Measurements from ENCODE around the gene FTO.

Gene FTO

DNA sequence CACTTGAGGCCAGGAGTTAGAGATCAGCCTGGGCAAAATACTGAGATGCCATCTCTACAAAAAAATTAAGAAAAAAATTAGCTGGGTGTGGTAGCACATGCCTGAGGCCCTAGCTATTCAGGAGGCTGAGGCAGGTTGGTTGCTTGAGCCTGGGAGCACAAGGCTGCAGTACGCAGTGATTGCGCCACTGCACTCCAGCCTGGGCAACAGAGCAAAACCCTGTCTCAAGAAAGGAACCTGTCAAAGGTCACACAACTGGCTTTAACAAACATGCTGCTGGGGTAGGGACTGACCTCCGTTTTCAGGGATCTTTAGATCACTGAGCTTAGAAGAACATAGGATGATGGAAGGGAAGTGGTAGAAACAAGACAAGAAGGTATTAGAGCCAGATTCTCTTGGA is 487.6 kb downstream of the FTO start:
- DNase-seq (ENCODE audit: low read depth) = no peak
- TF ChIP-seq, protein P1, sequence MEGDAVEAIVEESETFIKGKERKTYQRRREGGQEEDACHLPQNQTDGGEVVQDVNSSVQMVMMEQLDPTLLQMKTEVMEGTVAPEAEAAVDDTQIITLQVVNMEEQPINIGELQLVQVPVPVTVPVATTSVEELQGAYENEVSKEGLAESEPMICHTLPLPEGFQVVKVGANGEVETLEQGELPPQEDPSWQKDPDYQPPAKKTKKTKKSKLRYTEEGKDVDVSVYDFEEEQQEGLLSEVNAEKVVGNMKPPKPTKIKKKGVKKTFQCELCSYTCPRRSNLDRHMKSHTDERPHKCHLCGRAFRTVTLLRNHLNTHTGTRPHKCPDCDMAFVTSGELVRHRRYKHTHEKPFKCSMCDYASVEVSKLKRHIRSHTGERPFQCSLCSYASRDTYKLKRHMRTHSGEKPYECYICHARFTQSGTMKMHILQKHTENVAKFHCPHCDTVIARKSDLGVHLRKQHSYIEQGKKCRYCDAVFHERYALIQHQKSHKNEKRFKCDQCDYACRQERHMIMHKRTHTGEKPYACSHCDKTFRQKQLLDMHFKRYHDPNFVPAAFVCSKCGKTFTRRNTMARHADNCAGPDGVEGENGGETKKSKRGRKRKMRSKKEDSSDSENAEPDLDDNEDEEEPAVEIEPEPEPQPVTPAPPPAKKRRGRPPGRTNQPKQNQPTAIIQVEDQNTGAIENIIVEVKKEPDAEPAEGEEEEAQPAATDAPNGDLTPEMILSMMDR (IDR thresholded peaks at IDR 0.05; ENCODE audit: control insufficient read depth, insufficient read depth, low read depth, low read length, missing control alignments) = no peak
- no peak overlapping the region for H3K4me3 ChIP-seq (ENCODE audit: control insufficient read depth, low read depth, low read length)

DNA sequence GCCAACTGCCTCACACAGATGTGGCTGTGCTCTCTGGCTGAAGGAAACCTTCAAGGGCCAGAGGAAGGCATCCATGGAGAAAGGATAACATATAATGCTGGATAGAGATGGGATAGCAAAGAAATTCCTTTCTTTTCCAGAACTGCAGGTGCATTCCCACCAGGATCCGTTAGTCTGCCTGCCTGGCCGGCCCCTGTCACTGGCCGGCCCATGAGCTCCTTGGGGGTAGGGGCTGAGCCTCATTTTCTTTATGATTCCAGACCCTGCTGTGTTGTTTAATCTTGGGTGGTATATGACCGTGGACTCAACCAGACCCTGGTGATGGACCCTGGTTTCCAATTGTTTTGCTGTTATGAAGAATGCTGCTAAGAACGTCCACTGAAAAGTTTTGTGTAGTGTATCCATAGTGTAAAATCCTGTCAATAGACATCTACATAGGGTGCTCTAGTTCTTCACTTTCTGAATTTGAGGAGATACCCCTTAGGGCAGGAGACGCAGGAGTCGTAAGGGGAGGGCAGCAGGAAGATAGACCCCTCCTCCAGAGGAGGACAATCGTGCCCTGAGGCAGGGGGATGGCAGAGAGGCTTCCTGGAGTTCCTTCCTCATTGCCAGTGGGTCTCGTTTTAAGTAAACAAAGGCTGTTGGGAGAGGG is 489.2 kb downstream of the FTO start:
- DNase-seq (ENCODE audit: low read depth) = no peak
- H3K4me3 ChIP-seq (ENCODE audit: control insufficient read depth, low read depth, low read length) = no peak overlapping the region
- TF ChIP-seq, protein P1 (IDR thresholded peaks at IDR 0.05; ENCODE audit: control insufficient read depth, insufficient read depth, low read depth, low read length, missing control alignments) = no peak

DNA sequence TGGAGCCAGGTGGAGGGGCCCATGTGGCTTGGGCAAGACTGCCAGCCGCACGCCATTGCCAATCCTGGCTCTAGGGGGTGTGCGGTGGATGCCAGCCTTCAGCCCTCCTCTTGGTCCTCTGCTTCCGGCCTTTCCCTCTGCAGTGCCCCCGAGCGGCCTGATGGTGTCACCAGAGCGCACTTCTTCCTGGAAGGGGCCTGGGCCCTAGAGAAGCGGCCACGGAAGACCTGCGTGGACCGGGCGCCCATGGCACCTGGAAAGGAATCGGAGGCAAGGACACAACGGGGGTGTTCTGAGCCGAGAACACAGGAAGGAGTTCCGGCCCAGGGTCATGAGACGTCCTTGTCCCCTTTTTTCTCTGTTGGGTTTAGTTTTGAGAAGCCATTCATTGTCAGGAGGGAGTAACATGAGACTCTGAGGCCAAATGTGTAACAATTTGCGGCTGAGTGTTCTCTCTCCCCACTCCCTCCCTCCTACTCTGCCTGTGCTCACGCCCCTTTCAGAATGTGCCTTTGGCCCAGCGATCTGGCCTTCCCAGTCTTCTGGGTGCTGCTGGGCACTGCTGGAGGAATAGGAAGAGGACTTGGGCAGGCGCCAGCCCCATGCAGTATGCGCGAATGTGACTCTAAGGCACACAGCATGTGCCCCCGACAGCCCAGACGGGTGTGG is 489.8 kb downstream of the FTO start:
- no peak overlapping the region for H3K4me3 ChIP-seq (ENCODE audit: control insufficient read depth, low read depth, low read length)
- TF ChIP-seq, protein P1 (IDR thresholded peaks at IDR 0.05; ENCODE audit: control insufficient read depth, insufficient read depth, low read depth, low read length, missing control alignments) = peak; percentile 96
- DNase-seq (ENCODE audit: low read depth) = peak; percentile 5

DNA sequence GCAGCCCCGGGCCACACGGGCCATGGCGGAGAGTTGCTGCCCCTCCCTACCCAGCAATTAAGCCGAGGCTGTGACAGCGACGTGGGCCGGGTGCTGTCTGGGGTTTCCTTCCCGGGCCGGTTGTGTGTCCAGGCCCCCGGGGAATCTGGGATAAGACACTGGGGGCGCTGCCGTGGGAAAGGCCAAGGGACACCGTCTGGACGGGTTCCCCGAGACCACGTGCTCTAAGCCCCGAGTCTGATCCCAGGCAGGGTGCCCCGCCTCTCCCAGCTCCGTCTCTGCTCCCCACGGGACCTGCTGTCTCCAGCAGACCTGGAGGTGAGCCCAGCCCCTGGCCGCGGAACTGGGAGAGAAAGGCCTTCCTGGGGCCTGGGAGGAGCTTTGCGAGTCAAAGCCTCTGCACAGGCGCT is 490.4 kb downstream of the FTO start:
- no peak overlapping the region; the same call in 1 of the 2 replicates for H3K4me3 ChIP-seq (ENCODE audit: control insufficient read depth, low read depth, low read length)
- TF ChIP-seq, protein P1 (IDR thresholded peaks at IDR 0.05; ENCODE audit: control insufficient read depth, insufficient read depth, low read depth, low read length, missing control alignments) = no peak
- DNase-seq (ENCODE audit: low read depth) = no peak

DNA sequence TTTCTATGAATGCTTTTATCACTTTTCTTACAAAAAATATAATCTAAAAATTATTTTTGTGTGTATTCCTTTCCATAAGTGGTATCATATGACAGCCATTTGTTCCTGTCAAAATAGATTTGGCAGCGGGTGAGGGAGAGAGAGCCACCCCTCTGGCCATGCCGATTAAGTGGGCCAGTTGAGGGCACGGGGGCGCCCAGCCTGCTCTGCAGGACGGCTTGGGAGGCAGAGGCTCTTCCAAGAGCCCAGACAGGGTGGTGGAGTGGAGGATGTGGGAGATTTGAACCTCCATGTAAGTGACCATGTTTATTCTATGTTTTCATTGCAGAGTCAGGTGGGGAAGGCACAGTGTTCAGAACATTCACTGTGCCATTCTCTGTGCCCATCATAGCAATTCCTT is 493.8 kb downstream of the FTO start:
- TF ChIP-seq, protein P1 (IDR thresholded peaks at IDR 0.05; ENCODE audit: control insufficient read depth, insufficient read depth, low read depth, low read length, missing control alignments) = no peak
- no peak for DNase-seq (ENCODE audit: low read depth)
- no peak overlapping the region for H3K4me3 ChIP-seq (ENCODE audit: control insufficient read depth, low read depth, low read length)

DNA sequence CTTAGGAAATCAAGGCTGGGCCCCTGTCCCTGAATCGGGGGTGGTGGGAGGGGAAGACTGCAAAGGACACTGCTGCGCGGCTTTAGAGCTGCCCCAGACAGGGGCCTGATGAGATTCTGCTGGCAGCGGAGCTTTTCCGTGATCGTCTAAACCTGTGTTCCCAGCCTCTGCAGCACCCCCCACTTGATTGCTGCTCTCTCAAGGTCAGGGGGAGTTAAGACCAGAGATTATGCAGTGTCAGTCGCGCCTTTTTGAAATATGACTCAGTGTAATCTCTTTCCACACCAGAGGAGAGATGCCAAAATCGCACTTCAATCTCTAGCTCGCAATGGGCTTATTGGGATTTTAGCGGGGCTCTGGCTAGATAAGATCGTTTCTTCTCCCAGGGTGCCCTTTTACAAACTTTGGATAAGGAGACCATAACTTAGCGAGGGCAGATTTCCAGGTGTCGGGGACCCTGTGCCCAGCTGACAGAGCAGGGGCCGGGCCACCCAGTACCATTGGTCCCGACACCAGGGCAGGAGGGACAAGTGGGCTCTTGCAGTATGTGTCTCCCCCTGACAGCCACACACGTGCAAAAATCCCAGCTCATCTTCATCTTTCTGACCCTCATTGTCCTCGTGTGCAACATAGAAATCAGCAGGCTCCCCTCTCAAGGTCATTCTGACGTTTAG is 495.7 kb downstream of the FTO start:
- no peak for DNase-seq (ENCODE audit: low read depth)
- no peak overlapping the region for H3K4me3 ChIP-seq (ENCODE audit: control insufficient read depth, low read depth, low read length)
- TF ChIP-seq, protein P1 (IDR thresholded peaks at IDR 0.05; ENCODE audit: control insufficient read depth, insufficient read depth, low read depth, low read length, missing control alignments) = no peak

Measured in AG09309 (cell line).